Epithelial cell of proximal tubule (primary cell): ENCODE results near the gene SPATA31A5. TPM values are rescaled to one million over a fixed set of nuclear protein-coding genes. Genes with fewer than 3 reads are reported as not detected.
"Not testable (repeated sequence)": the region's sequence is repeated elsewhere in the genome, so short reads cannot be mapped to it uniquely, and the experiment has no call there.

Experiments used
- DNase-seq: peaks from one replicate; pipeline ENCODE4 v3.0.0-alpha.2; 2011; ENCODE audit warnings: low read depth
- H3K4me3 ChIP-seq: 2 replicates; pipeline ENCODE4 v1.5.1; 2011; ENCODE audit warnings: low read depth, mild to moderate bottlenecking, low read length
- total RNA-seq: library from RNA; depleted of rRNA; stranded (reverse); fragments of >200 nt; gene quantifications from 2 replicates; pipeline ENCODE4 v1.2.3, GENCODE V29; 2015

Gene SPATA31A5
- not detected in 2 replicates for total RNA-seq

DNA sequence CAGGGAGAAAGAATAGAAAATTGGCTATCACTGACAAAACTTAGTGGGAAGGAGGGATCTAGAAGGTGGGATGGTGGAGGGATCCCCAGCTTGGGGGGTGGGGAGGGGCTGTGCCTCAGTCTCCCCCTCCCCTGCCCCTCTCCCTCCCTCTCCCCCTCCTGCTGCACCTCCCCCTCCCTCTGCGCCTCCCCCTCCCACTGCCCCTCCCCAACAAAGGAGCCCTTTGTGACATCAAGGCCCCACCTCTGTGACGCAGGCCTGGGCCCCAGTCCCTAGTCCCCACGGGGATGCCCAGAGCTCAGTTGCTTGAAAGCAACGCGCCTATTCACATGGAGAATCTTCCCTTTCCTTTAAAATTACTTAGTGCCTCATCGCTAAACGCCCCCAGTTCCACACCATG is at the start of gene SPATA31A5:
Gene SPATA31A5 (plus strand): TSS at position 301 of the 400 bp plus-strand sequence. CDS start 29 bp downstream, at position 330.
- H3K4me3 ChIP-seq, DNase-seq: not testable (repeated sequence)

DNA sequence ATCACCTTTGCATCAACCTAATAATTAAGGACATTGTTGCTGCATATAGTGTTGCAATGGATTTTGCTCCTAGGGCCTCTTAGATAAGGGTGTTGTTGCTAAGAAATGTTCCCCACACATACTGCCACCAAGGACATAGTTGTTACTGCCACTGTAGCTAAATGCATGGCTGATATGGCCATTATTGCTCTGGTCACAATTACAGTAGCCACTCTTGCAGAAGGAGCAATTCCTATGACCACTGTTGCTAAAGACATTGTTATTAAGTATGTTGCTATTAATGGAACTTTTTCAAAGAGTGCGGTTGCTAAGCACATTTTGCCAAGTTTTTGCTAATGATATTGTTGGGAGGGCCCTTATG is 48.8 kb downstream of the SPATA31A5 start:
- H3K4me3 ChIP-seq, DNase-seq: not testable (repeated sequence)

DNA sequence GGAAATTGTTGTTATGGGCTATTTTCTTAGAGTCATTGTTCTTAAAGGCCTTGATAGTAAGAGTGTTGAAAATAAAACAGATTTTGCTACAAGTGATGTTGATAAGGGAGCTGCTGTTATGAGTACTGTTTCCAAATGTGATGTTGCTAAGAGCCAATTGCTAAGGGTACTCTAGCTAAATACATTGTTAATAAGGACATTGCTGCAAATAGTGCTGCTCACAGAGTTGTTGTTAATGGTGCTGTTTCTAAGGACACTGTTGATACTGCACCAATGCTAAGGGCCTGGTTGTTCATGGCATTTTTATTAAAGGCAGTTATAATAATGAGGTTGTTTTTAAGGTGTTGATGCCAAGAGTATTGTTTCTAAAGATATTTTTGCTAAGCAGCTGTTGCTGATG is 52.2 kb downstream of the SPATA31A5 start:
- not testable (repeated sequence) for DNase-seq, H3K4me3 ChIP-seq
